NCI-H774 (cell line): ENCODE measurements around the gene PWWP2B.
"Not testable (repeated sequence)": the region's sequence is repeated elsewhere in the genome, so short reads cannot be mapped to it uniquely, and the experiment has no call there.

Experiments used
- DNase-seq: peaks from one replicate; lab custom pipeline; 2025; lab: John Stamatoyannopoulos, UW

Gene PWWP2B

DNA sequence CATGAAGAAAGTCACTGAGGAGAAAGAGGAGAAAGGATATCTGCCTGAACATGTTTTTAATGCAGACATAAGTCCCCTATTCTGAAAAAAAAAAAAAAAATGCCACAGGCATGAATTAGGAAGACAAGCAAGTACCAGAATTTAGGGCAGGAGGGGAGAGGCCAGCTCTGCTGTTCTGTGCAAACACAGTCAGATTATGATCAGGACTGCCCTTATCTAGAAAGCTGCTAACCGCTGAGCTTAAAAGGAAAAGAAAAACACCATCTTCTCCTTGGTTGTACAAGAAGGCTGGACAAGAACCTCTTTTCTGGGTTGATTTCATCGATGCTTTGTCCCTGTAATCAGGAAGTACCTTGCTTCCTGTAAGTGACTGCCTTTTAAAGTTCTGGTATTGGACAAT lies 15.3 kb upstream of the PWWP2B start:
- no peak for DNase-seq

DNA sequence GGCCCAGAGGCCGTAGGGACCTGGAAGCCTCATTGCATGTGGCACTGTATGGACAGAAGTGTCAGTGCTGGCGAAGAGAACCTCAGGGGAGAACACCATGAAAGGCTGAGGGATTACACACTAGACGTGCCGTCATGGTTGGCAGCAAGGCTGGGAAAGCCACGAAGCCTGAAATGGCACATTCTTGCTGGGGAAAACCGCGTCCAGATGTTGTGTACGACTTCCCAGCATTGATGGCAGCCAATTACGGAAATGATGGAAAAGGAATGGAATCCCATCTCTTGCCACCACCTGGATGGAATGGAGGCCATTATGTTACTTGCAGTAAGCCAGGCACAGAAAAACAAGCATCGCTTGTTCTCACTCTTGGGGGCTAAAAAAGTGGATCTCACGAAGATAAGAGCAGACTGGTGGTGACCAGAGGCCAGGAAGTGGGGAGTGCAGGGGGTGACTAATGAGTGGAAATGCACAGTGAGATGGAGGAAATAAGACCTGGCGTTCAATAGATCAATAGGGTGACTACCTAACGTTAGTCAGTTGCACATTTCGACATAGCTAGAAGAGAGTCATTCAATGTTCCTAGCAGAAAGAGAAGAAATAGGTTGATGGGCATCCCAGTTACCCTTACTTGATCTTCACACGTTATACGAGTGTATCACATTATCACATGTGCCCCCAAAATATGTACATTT lies 14.6 kb upstream of the PWWP2B start:
- DNase-seq: no peak

DNA sequence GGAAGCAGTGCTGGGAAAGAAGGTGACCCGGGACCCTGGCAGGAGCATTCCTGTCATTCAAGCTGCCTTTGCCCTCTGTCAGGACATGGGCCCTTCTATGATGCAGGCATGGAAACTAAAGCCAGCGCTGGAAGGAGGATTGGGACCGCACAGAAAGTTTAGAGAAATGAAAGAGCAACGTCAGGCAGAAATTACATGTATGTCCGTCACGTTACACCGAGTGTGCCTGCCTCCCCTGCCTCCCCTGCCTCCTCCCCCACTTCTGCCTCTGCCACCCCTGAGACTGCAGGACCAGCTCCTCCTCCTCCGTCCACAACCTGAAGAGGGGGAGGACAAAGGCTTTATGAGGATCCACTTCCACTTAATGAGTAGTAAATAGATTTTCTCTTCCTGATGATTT lies 13.9 kb upstream of the PWWP2B start:
- no peak for DNase-seq

GRCh38 chr10:132383751-132384196 lies 13.2 kb upstream of the PWWP2B start:
- no peak for DNase-seq

DNA sequence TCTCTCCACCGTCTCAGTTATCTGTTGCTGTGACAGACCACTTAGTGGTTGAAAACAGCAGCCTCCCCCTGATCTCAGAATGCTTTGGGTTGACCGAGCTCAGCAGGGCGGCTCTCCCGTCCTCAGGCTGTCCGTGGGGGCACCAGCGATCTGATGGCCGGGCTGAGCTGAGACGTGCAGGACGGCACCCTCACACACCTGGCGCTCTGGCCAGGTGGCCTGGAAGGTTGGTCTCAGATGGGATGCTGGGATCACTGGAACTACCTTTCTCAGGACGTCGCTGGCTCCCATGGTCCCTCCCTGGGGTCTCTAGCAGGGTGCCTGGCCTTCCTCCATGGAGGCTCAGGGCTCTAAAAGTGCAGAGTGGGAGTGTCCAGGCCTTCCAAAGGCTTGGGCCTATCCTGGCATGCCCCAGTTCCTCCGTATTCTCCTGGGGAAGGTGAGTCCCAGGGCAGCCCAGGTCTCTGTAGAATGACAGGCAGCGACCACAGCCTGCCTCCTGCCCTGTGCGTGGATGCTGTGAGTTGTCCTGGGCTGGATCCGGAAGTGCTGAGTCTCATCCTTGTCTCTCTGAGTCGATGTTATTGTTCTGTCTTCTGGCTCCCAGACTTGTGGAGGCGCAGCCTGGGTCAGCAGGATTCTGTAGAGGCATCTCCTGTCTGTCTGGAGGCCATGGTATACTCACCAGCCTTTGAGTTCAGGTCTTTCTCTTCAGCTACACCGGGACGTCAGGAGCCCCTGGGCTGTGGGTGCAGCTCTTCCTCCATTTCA lies 12.2 kb upstream of the PWWP2B start:
- no peak for DNase-seq

DNA sequence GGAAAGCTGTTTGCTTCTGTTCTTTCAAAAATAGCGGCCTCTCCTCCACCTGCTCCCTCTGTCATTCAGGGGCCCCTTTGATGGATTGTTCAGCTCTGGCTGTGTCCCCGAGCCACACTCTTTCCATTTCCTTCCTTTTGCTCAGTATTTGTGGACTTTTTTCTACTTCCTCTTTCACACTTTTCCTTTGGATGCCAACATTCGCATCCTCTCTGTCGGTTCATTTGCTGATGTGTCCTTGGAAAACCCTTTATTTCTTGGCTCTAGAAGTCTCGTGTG lies 11.7 kb upstream of the PWWP2B start:
- DNase-seq: no peak

GRCh38 chr10:132385721-132386418 lies 11.1 kb upstream of the PWWP2B start:
- DNase-seq: no peak

GRCh38 chr10:132386419-132386831 lies 10.6 kb upstream of the PWWP2B start:
- no peak for DNase-seq

DNA sequence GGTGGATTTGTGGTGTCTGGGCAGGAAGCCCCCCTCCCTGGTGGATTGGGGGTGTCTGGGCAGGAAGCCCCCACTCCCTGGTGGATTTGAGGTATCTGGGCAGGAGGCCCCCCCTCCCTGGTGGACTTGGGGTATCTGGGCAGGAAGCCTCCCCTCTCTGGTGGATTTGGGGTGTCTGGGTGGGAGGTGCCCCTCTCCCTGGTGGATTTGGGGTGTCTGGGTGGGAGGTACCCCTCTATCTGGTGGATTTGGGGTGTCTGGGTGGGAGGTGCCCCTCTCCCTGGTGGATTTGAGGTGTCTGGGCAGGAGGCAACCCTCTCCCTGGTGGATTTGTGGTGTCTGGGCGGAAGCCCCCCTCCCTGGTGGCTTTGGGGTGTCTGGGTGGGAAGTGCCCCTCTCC lies 10.1 kb upstream of the PWWP2B start:
- not testable (repeated sequence) for DNase-seq

- DNase-seq: no peak
Measured at GRCh38 chr10:132387764-132388210, 9.2 kb upstream of the PWWP2B start.

DNA sequence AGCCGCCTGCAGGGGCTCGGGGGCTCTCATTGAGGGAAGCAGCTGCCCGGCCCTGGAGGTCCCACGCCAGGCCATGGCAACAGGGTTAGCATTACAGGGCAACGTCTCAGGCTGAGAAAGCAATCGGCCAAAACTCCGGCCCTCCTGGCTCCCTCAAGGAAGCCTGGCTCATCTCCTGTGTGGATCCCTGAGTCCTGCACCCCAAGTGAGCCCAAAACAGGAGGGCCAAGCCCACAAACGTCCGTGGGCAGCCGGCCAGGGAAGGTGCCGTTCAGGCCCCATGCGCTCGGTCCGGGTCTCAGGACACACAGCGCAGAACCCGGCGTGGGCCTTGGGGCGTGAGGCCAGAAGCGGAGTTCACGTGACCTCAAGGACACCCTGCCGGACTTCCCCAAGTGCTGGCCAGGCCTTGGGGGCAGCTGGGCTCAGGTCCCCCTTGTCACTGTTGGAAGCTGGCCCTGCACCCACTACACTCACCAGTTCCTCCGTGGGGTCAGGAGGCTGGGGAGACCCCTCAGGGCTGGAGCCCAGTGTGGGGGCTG lies 8.0 kb upstream of the PWWP2B start:
- no peak for DNase-seq

- DNase-seq: no peak
Measured at GRCh38 chr10:132389433-132390169, 7.4 kb upstream of the PWWP2B start.

GRCh38 chr10:132390170-132390920 lies 6.7 kb upstream of the PWWP2B start:
- no peak for DNase-seq

GRCh38 chr10:132390921-132391675 lies 5.9 kb upstream of the PWWP2B start:
- no peak for DNase-seq

GRCh38 chr10:132391676-132392020 lies 5.4 kb upstream of the PWWP2B start:
- DNase-seq: no peak

GRCh38 chr10:132392184-132392800 lies 4.7 kb upstream of the PWWP2B start:
- no peak for DNase-seq

DNA sequence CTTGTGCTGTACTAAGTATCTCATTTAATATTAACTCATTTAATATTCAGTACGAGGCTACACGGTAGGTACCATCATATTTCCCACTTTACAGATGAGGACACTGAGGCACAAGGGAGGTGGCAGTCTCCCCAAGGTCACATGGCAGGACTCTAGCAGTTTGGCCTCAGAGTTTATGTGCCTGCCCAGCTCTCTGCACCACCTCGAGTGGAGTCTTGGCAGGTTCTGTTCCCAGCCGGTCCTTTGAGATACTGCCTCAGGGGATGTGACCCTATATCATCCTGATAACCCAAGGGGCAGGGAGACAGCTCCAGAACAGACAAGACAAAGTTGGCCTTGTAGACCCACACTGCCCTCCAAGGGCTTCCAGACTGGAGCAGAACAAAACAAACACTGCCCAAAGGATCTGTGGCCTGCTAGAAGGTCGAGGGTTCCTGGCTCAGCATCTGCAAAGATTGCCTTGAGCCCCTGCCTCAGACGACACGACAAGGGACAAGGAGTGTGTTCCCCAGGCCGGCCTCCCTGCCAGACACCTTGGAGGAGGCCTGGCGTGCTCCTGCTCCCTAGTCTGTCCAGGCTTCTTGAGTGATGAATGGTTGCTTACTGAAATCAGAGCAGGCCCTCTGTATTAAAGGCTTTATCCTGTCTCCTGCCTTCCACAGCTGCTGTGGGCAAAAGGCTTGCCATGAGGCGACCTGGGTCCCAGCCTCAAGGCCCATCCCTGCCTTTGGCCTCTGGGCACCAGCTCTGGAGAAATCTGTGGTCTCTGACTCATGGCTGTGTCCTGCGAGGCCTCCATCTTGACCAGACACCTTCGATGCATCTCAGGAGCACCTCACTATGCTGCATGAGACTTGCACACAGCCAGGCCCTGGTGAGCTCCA lies 3.9 kb upstream of the PWWP2B start:
- DNase-seq: no peak

GRCh38 chr10:132393695-132394181 lies 3.3 kb upstream of the PWWP2B start:
- no peak for DNase-seq

DNA sequence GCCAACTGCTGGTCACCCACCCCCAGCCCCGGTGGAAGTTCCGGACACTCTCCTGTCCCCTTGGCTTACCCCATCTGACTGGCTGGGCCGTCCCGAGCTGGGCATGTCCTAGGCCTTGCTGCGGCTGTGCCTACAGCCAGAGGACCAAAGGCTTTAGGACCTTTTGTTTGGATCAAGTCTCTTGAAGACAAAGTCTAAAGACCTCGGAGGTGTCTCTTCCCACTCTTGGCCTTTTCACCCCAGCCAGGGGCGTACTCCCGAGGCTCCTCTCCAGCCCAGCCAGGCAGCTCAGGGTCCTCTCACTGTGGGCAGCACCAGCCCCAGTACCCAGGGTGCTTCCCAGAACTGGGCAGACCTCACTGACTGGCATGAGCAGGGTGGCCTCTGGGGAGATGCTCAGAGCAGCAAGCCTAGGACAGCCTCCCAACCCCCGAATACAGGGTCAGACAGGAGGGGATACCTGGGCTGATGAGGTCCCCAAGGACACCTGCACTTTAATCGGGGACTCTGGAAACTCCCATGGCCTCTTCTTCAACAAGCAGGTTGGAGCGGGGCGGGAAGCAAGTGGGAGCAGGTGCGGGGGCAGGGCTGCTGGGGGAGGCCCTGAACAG lies 2.7 kb upstream of the PWWP2B start:
- no peak for DNase-seq
